SU-DHL-6 (cell line): ENCODE measurements around the gene CACNB2.

Experiments used
- H2AFZ ChIP-seq: fragments of 200-600 bp; sonication (generic); 2 replicates; pipeline ENCODE4 v1.6.1; 2014; ENCODE audit warnings: low read depth, mild to moderate bottlenecking, moderate library complexity, mixed read lengths, antibody characterized with exemption, low read length; ENCODE audit not compliant: severe bottlenecking
- H3F3A ChIP-seq: fragments of 200-600 bp; shearing (Covaris generic); 2 replicates; pipeline ENCODE4 v1.6.0; 2016; ENCODE audit warnings: antibody characterized with exemption, mild to moderate bottlenecking; ENCODE audit not compliant: insufficient read depth
- H3K27ac ChIP-seq: fragments of 200-600 bp; sonication (generic); 2 replicates; pipeline ENCODE4 v1.5.1; 2016; ENCODE audit warnings: low read depth, mild to moderate bottlenecking, low read length, moderate library complexity, mixed read lengths
- H3K27me3 ChIP-seq: fragments of 200-600 bp; sonication (generic), shearing (Covaris generic); 2 replicates; pipeline ENCODE4 v1.6.0; 2014; ENCODE audit warnings: mild to moderate bottlenecking, low read length
- H3K36me3 ChIP-seq: fragments of 200-600 bp; sonication (generic); 2 replicates; pipeline ENCODE4 v1.6.1; 2014; ENCODE audit warnings: mild to moderate bottlenecking, low read length, mixed read lengths
- H3K4me2 ChIP-seq: fragments of 300-600, 200-600 bp; shearing (Covaris generic), sonication (generic); 2 replicates; pipeline ENCODE4 v1.6.0; 2014; ENCODE audit warnings: low read length, low read depth, mild to moderate bottlenecking; ENCODE audit not compliant: poor library complexity, severe bottlenecking
- H3K4me3 ChIP-seq: fragments of 200-600 bp; sonication (generic); 2 replicates; pipeline ENCODE4 v1.5.1; 2014; ENCODE audit warnings: antibody characterized with exemption, low read length, mild to moderate bottlenecking, mixed read lengths; ENCODE audit not compliant: insufficient read depth, poor library complexity, severe bottlenecking
- H3K79me2 ChIP-seq: fragments of 200-600 bp; sonication (generic); 2 replicates; pipeline ENCODE4 v1.6.1; 2014; ENCODE audit warnings: mild to moderate bottlenecking, low read length, moderate library complexity; ENCODE audit not compliant: insufficient read depth
- H3K9ac ChIP-seq: fragments of 200-600 bp; sonication (generic); 2 replicates; pipeline ENCODE4 v1.7.0; 2014; ENCODE audit warnings: mild to moderate bottlenecking, low read length
- H3K9me2 ChIP-seq: fragments of 200-600 bp; sonication (generic); replicated peaks from 2 replicates; pipeline ENCODE4 v1.6.1; 2014; ENCODE audit warnings: low read length; ENCODE audit not compliant: insufficient read depth
- H3K9me3 ChIP-seq: fragments of 200-600 bp; sonication (generic); 2 replicates; pipeline ENCODE4 v1.6.1; 2014; ENCODE audit warnings: low read length, mixed read lengths; ENCODE audit not compliant: insufficient read depth
- H4K20me1 ChIP-seq: fragments of 200-600 bp; sonication (generic); 2 replicates; pipeline ENCODE4 v1.6.1; 2014; ENCODE audit warnings: low read depth, mild to moderate bottlenecking, antibody characterized with exemption, low read length, moderate library complexity, mixed read lengths
- EZH2phosphoT487 ChIP-seq: fragments of 200-600 bp; sonication (generic), shearing (Covaris generic); conservative IDR thresholded peaks from 2 replicates; pipeline ENCODE4 v1.6.1; 2018; ENCODE audit warnings: mild to moderate bottlenecking, antibody characterized with exemption, low read length, moderate library complexity, mixed read lengths
- TF ChIP-seq, protein P1 (sequence below): fragments of 200-600 bp; sonication (generic); IDR thresholded peaks from one replicate; pipeline ENCODE4 v1.5.1; 2017; ENCODE audit warnings: antibody characterized with exemption, mild to moderate bottlenecking, low read length, moderate library complexity; ENCODE audit not compliant: insufficient read depth, poor library complexity, severe bottlenecking

CACNB2 gene

DNA sequence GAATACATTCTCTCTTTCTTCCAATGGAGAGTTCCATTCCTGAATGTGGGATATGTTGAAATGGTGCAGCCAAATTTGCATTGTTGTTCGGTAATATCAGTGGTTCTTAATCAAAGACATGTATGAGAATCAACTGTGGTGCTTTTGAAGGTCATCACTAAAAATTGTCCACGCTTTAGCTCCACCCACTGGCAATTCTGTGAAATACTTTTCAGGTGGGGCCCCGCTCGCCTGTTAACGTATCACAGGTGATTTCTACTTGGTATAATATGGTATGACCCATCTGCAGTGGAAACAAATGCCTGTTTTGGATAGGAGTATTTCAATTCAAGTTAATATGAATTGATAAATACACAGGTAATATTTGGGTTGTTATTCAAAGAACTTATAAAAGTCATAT lies 332.8 kb downstream of the CACNB2 start:
- no peaks in the 10 kb centered on the region for H4K20me1 ChIP-seq
- no peak overlapping the region for H2AFZ ChIP-seq
- no peak overlapping the region for H3K4me3 ChIP-seq
- no peak overlapping the region for H3K9ac ChIP-seq
- H3F3A ChIP-seq = no peaks in the 10 kb centered on the region
- no peak for TF ChIP-seq EZH2phosphoT487
- TF ChIP-seq, protein P1, sequence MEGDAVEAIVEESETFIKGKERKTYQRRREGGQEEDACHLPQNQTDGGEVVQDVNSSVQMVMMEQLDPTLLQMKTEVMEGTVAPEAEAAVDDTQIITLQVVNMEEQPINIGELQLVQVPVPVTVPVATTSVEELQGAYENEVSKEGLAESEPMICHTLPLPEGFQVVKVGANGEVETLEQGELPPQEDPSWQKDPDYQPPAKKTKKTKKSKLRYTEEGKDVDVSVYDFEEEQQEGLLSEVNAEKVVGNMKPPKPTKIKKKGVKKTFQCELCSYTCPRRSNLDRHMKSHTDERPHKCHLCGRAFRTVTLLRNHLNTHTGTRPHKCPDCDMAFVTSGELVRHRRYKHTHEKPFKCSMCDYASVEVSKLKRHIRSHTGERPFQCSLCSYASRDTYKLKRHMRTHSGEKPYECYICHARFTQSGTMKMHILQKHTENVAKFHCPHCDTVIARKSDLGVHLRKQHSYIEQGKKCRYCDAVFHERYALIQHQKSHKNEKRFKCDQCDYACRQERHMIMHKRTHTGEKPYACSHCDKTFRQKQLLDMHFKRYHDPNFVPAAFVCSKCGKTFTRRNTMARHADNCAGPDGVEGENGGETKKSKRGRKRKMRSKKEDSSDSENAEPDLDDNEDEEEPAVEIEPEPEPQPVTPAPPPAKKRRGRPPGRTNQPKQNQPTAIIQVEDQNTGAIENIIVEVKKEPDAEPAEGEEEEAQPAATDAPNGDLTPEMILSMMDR = no peak
- H3K4me2 ChIP-seq = no peak overlapping the region
- H3K27me3 ChIP-seq = no peaks in the 10 kb centered on the region
- H3K36me3 ChIP-seq = no peaks in the 10 kb centered on the region
- H3K79me2 ChIP-seq = no peaks in the 10 kb centered on the region
- H3K9me3 ChIP-seq = no peaks in the 10 kb centered on the region
- no peak overlapping the region for H3K27ac ChIP-seq
- H3K9me2 ChIP-seq = no peaks in the 10 kb centered on the region

DNA sequence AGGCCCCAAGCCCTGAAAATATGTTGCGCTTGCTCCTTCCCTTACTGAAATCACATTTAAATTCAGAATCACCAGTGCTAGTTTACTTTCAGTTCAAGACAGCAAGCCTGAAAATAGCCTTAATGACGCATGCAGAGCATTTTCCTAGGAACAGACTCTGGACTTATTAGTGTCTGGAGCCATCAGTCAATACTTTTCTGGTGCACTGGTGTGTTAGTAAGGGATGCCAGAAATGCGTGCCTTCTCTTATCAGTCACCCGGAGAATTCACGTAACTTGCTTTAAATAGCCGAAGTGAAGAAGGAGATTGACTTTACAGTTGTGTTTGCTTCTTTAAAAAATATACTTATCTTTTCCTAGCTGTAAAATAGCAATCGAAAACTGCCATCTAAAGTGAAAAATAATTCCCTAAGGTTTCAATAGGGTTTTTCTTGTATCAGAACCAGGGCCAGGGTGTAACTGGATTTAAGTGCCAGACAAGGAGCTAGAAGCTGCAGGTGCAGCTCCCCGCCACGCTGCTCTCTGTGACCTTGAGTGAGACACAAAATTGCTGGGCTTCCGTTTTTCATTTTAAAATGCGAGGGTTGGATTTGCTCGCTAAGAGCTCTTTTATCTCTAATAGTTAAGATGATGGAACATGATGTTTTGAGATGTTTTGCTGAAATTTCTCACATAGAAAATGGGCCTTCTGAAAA lies 333.3 kb downstream of the CACNB2 start:
- no peak overlapping the region for H3K9ac ChIP-seq
- H2AFZ ChIP-seq = no peak overlapping the region
- H3K27ac ChIP-seq = no peak overlapping the region
- no peaks in the 10 kb centered on the region for H3K36me3 ChIP-seq
- H3F3A ChIP-seq = no peaks in the 10 kb centered on the region
- H3K27me3 ChIP-seq = no peaks in the 10 kb centered on the region
- TF ChIP-seq EZH2phosphoT487 = no peak
- TF ChIP-seq, protein P1 = no peak
- H4K20me1 ChIP-seq = no peaks in the 10 kb centered on the region
- H3K79me2 ChIP-seq = no peaks in the 10 kb centered on the region
- H3K9me2 ChIP-seq = no peaks in the 10 kb centered on the region
- H3K4me3 ChIP-seq = no peak overlapping the region
- no peaks in the 10 kb centered on the region for H3K9me3 ChIP-seq
- no peak overlapping the region for H3K4me2 ChIP-seq

DNA sequence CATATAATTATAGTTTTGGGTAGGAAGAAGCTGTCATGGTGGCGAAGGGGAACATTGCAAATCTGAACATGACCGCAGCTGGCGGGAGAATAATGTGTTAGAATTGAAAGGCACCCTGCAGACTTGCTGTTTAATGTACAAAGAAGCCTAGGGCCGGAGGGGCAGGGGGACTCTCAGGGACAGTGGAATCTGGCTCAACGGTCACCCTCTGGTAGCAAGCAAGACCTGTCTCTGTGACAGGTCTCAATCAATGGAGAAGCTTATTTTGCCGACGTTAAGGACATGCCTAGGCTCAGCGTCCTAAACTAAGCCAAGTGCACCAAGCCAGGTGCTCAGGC lies 333.9 kb downstream of the CACNB2 start:
- Histone ChIP-seq H3K9me2 (no peaks in the 10 kb centered on the region), H3K4me3 (no peak overlapping the region), H3K27ac (no peak overlapping the region), H3K79me2 (no peaks in the 10 kb centered on the region), H3K9ac (no peak overlapping the region), H3K27me3 (no peaks in the 10 kb centered on the region), H3K4me2 (no peak overlapping the region), H3K9me3 (no peaks in the 10 kb centered on the region), H4K20me1 (no peaks in the 10 kb centered on the region), H3F3A (no peaks in the 10 kb centered on the region), H2AFZ (no peak overlapping the region), H3K36me3 (no peaks in the 10 kb centered on the region)
- TF ChIP-seq EZH2phosphoT487 = no peak
- TF ChIP-seq, protein P1 = no peak
